ENCODE measurements around the gene ABHD13.
A peak's percentile ranks its signal among the peaks of the same experiment; 100 is the strongest.

Gene ABHD13

GRCh38 chr13:108225440-108225839, 7.2 kb downstream of the ABHD13 start:
- DNase-seq (ENCODE audit: insufficient read length, low spot score), result no peak
- no peak for TF ChIP-seq CTCF (IDR thresholded peaks at IDR 0.05; ENCODE audit: insufficient read depth, missing control alignments)
- peak; percentile 35 for FAIRE-seq

GRCh38 chr13:108226184-108226583, 8.0 kb downstream of the ABHD13 start:
- FAIRE-seq (no peak), DNase-seq (ENCODE audit: insufficient read length, low spot score) (no peak)
- no peak for TF ChIP-seq CTCF (IDR thresholded peaks at IDR 0.05; ENCODE audit: insufficient read depth, missing control alignments)

DNA sequence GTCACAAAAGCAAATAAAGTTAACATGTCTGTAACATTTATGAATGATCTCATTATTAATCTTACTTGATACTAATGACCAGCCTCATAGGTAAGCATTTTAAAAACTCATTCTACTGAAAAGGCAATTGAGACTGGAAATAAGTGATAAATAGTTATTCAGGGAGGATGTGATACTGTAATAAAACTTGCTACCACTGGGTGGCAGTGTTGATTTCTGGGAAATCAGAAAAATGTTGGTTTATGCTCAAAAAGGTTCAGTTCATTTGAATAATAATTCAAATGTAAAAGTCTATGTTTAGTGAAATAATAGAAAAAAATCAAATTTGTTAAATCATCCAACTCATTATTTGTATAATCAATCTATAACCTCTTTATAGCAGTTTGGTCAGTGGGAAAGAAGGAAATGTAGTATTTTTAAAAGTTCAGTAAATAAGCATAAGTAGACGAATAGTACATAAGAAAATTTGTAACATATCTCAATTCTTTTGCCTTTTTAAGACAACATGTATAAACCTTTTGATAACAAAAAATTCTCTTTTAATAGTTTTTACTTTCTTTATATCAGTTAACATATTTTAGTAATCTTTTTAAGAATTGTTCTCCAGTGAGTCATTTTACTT, 9.6 kb downstream of the ABHD13 start:
- FAIRE-seq (peak; percentile 94), DNase-seq (ENCODE audit: insufficient read length, low spot score) (no peak)
- peak; percentile 73 for TF ChIP-seq CTCF (IDR thresholded peaks at IDR 0.05; ENCODE audit: insufficient read depth, missing control alignments)

DNA sequence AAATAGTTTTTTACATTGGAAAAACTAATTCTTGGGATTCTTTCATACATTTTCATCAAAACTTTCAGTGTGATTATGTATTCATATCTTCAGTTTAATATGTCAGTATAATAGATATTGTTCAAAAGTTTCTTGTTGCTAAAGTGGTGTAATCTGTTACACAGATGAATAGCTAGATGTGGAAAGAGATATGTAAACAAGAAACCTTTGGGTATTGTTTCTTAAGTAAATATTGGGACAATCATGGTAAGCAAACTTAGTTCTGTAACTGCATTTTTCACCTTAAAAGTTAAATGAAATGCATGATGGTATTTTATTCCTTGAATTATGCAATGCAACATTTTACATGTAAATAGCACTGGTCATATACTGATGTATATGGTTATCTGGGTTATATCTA, 12.2 kb downstream of the ABHD13 start:
- DNase-seq (ENCODE audit: insufficient read length, low spot score) (no peak), FAIRE-seq (peak; percentile 38)
- no peak for TF ChIP-seq CTCF (IDR thresholded peaks at IDR 0.05; ENCODE audit: insufficient read depth, missing control alignments)

- no peak for TF ChIP-seq CTCF (IDR thresholded peaks at IDR 0.05; ENCODE audit: insufficient read depth, missing control alignments)
- no peak for DNase-seq (ENCODE audit: insufficient read length, low spot score)
- FAIRE-seq, result no peak
Measured at GRCh38 chr13:108249150-108249549, 31.0 kb downstream of the ABHD13 start.

DNA sequence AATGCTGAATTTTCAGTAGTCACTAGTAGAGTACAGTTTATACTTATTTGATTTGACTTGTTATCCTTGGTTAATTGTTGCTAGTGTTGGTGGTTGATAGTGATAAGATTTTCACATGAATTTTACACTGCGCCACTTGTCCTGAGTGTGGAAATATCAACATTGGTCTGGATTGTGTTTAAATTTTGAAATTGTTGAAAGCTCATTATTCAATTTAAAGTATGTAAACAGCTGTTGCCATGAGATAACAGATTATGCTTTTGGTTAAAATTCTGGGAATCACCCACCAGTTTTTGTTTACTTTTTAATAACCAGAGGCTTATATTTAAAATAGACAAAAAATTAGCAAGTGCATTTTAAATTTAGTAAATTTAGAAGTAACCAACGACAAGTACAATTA, 39.1 kb downstream of the ABHD13 start:
- TF ChIP-seq CTCF (IDR thresholded peaks at IDR 0.05; ENCODE audit: insufficient read depth, missing control alignments), result no peak
- FAIRE-seq (no peak), DNase-seq (ENCODE audit: insufficient read length, low spot score) (no peak)

DNA sequence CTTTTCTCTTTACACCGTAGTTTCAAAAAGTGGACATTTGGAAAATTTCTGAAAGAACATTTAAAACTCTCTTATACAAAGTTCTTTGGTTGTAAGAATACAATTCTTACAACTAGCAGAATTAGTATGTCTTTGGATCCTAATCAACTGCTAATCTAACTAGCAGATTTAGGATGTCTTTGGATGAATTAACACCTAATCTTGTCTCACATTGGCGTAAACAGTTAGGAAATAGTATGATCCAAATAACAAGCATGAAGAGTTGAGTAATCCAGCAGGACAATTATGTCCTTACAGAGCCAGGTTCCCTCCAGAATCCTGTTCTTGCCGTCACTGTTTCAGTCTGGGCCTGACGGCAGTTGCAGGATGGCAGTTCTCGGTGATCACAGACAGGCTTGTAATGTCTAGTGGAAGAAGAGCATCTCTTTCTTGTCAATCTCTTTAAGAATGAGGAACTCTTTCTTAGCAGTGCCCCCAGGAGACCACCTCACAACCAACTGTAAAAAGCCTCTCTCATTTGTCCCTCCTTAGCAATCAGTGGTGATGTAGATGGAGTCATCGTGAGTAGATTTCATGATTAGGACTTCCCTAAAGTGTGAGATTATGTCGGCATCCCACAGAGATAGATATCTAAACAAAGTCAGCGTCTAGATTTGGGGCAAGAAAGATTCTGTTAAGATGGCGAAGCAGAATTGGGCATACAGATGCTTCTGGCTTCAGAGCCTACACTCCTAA, 45.6 kb downstream of the ABHD13 start:
- no peak for FAIRE-seq
- DNase-seq (ENCODE audit: insufficient read length, low spot score), result no peak
- no peak for TF ChIP-seq CTCF (IDR thresholded peaks at IDR 0.05; ENCODE audit: insufficient read depth, missing control alignments)
